GM20431 (cell line): ENCODE data around the gene ANKS3.
"Not testable (repeated sequence)": the region's sequence is repeated elsewhere in the genome, so short reads cannot be mapped to it uniquely, and the experiment has no call there.

Source experiments
- in situ Hi-C: fragments of 300-500 bp; cut with MseI, MboI; formaldehyde crosslinking; loops from one replicate; pipeline ENCODE4 v1.15.0; 2020; ENCODE audit warnings: low sequenced_read_pairs; ENCODE audit not compliant: unreplicated experiment

Gene ANKS3

DNA sequence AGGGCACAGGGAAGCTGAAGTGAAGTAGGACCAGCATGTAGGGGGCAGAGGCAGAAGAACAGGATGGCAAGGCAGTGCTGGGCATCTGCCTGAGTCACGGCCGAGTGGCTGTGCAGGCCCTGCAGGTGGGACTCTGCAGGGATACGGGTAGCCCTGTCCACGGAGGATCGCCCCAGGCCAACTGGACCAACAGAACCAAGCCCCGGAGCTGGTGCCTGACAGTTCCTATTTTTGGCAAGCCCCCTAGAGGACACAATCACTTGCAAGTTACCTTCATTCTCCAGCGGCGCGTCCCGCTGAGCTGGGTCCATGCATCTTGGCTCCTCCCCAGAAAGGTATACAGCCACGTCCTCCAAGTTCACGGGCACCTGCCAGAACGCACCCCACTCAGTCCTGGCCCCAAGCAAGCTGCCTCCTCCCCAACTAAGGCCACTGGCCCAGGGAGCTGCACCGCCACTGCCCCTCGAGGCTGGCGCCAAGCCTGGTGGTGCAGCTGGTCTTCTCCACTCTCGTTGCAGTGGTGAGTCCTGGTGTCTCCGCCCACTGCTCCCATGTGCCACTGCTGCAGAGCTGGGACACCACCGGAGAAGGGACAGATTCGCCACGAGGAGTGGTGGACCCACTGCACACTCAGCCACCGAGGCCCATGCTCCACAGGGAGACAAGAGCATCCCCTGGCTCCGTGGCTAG, 26.3 kb upstream of the ANKS3 start:
- in situ Hi-C loops, result no loop called here

DNA sequence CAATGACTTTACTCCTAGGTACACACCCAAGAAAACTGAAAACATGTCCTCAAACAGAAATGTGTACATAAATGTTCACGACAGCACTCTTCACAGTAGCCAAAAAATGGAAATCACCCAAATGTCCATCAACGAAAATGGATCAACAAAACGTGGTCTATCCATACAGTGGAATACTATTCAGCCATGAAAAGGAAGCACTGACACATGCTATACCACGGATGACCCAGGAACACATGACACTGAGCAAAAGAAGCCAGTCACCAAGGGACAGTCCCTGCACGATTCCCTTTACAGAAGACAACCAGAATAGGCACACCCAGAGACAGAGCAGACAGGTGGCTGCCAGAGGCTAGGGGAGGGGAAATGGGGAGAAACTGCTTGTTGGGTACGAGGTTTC, 21.6 kb upstream of the ANKS3 start:
- in situ Hi-C loops, result no loop called here

DNA sequence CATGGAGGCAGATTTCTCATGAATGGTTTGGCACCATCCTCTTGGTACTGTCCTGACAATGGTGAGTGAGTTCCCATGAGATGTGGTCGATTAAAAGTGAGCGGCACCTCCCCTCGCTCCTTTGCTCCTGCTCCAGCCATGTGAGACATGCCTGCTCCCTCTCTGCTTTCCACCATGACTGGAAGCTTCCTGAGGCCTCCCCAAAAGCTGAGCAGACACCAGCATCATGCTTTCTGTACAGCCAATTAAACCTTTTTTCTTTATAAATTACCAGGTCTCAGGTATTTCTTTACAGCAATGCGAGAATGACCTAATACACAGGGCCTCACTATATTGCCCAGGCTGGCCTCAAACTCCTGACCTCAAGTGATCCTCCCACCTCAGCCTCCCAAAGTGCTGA, 20.8 kb upstream of the ANKS3 start:
- in situ Hi-C loops, result no loop called here

DNA sequence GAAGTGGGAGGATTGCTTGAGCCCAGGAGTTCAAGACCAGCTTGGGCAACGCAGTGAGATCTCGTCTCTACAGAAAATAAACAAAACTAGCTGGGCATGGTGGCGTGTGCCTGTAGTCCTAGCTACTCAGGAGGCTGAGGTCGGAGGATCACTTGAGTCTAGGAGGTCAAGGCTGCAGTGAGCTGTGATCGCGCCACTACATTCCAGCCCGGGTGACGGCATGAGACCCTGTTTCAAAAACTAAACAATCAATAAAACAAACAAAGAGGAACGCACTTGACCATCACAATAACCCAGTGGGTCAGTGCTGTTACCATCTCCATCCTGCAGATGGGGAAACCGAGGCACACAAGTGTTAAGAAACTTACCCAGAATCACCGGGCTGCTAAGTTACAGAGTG, 19.2 kb upstream of the ANKS3 start:
- in situ Hi-C loops, result no loop called here

DNA sequence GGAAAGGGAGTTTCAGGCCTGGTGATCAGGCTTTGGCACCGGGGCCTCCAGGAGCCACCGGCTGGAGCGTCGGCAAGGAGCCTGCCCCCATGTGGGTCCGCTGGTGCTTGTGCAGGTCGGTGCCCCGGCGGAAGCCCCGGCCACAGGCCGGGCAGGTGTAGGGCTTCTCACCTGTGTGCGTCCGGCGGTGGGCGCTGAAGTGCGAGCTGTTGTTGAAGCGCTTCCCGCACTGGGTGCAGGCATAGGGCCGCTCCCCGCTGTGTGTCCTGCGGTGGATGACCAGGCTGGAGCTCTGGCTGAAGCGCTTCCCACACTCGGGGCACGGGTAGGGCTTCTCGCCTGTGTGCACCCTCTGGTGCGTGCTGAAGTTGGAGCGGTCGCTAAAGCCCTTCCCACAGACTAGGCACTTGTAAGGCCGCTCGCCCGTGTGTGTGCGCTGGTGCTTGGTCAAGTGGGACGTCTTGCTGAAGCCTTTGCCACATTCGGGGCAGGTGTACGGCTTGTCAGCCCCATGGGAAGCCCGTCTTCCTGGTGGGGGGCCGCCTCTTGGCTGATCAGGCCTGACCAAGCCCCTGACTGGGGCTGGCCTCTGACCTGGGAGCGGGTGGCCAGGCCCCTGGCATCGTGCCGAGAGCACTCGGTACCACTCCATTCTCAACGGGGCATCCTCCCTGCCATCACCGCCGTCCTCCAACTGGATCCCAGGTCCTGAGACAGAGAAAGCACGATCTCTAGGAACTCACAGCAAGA, 18.5 kb upstream of the ANKS3 start:
- in situ Hi-C loops, result no loop called here

DNA sequence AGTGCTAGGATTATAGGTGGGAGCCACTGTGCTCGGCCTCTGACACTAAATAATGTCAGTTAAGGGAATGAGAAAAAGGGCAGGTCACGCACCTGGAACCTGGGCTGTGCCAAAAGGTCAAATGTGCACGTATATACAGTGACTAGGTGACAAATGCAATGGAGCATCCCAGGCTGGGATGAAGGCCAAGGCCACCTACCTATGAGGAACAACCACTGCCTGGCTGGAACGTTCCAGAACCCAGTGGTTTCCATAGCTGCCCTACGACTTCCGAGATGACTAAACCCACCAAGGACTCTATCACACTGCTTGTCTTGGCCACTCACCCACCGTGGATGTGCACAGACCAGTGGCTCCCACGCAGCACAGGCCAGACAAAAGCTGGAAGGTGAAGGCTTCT, 16.8 kb upstream of the ANKS3 start:
- in situ Hi-C loops, result no loop called here

DNA sequence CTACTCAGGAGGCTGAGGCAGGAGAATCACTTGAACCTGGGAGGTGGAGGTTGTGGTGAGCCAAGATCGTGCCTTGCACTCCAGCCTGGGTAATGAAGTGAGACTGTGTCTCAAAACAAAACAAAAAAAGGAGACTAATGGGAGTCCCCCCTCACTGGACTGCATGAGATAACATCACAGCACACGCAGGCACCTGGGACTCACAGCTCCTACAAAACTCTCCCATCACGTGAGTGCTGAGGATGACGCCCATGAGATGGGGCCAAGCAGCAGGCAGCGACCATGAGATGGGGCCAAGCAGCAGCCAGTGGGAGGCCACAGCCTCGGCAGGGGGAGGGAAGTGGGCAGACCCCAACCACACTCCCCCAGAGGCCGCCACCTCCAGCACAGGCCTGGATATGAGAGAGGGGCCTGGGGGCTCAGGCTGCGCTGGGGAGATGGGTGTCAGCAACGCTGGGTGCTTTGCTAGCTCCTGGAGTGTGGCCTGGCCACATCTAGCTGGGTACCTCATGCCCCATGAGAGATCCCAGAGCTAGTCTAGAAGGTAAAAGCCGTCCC, 15.7 kb upstream of the ANKS3 start:
- in situ Hi-C loops, result no loop called here

DNA sequence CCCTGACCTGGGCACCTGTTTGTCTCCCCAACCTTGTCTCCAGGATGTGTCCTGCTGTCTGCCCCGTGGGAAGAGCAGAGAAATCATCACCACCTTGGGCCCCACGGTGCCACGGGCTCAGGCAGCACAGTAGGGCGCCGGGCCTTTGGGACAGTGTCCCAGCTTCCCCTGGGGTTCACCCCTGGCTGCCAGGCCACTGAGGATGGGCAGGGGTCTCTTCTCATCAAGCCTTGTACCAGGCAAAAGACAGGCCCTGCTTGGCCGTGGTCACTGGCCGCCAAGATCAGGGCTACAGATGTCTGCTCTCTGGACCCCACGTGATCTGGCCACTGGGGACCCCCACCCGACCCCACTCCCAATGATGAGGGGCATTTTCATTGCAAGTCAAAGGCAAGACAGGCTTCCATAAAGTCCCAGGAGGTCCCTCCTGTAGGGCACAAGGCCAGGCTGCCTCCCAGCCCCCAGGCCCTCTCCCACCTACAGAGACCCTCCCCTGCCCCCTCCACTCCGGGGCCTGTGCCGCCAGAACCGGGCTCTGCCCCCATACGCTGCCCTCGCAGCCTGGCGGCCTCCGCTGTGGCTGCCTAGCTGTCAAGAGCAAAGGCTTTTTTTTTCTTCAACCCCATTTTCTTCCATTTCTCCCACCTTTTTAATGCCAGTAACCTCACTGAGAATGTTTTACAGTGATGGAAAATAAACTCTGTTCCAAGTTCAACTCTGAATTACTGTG, 14.8 kb upstream of the ANKS3 start:
- in situ Hi-C loops, result no loop called here

DNA sequence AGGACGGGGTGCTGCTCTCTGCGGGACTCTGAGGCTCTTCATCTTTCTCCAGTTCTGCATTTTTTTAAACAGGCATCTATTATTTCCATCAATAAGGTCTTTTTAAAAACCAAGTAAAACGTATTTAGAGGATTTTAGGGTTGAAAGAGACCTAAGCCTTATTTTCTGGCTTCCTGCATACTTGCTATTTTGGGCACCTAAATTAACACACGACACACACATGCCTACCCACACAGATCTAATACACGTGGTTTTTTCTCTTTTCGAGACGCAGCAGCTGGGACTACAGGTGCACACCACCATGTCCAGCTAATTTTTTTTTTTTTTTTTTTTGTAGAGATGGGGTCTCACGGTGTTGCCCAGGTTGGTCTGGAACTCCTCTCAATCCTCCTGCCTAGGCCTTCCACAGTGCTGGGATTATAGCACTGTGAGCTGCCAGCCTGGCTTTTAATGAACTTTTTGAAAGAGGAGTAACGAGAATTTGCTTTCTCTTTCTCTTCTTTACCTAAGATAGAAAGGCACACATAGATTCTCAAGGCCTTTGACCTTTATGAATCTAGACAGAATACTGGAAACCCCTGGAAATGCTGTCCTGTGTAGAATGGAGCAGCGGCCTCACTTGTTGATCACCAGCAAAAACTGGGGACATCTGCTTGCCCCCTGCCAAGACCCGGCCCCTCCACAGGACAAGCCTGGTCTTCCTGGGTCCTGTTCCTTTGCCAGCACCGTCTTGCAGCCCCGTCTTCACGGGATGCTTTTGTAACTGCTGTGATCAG, 14.0 kb upstream of the ANKS3 start:
- in situ Hi-C loops, result no loop called here

DNA sequence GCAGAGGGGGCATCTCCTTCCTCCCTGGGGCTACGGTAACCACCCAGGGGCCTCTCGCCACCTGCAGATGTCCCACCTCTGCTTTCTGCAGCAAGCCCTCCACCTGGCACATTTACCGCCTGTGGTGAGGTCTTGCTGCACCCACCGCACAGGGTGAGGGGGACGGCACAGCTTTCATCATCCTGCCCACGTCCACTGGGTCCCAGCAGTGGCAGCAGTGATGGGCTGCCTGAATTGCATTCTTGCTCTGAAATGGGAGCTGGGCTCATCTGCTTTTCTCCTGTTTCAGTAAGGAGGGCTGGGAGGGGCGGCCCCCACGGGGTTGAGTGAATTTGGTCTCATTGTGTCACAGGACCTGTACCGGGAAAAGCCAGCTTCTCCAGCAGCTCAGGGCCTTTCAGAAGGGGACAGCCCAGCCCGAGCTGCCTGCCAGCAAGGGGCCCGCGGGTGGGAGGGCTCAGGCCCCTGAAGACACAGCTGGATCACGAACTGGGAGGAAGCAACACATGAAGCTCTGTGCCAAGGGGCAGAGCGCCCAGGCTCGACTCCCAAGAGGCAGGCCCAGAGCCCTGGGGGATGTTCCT, 13.0 kb upstream of the ANKS3 start:
- in situ Hi-C loops, result no loop called here

DNA sequence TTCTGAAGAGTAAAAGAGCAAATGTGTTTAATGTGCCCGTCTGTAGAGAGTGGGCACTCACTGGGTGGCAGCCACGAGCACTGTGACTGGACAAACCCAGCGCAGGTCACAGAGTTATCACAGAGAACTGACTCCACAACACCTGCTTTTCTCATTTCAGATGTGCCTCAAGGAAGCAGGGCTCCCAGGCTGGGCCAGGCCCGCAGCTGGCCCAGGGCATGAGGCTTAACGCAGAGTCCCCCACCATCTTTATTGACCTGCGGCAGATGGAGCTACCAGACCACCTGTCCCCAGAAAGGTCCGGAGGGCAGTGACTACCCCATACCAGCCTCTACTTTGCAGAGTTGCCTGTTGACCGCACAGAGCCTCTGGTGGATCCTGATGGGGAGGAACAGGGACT, 12.1 kb upstream of the ANKS3 start:
- in situ Hi-C loops, result no loop called here

DNA sequence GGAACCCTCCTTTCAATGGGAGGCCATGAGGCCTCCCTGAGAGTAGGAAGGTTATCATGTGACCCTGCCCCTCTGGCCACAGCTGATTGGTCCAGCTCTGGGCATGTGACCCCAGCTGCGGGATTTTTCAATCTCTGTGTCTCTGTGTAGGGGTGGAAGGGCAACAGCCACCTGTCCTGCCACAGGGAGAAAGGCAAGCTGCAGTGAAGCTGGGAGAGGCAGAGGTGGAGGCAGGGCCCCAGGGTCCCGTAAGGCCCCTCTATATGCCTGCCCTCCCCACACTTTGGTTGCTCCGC, 11.2 kb upstream of the ANKS3 start:
- in situ Hi-C loops, result no loop called here

DNA sequence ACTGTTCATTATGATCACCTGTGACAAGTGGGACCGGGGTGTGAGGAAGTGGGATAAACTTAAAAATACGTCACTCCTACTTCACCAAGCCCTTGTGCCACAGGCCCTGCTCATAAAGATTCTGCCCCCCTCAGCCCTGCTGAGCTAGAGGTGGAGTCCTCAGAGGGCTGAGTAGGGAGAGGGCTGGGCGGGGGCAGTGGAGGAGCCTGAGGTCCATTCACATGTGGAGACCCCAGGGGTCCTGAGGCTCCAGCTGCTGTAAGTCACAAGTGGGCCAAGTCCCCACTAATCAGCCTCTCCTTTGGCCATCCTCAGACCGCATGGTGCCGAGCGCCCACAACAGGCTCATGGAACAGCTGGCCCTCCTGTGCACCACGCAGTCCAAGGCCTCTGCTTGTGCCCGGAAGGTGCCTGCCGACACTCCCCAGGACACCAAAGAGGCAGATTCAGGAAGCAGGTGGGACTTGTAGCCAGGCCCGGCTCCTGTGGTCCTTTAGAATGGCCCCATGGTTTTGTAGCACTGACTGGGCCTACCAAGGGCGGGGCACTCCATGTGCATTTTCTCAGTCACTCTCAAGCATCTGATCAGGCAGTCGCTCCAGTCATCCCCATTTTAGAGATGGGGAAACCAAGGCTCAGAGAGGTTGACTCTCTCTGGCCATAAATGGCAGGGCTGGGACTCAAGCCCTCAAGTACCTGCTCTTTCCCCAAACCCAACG, 10.6 kb upstream of the ANKS3 start:
- in situ Hi-C loops, result no loop called here

DNA sequence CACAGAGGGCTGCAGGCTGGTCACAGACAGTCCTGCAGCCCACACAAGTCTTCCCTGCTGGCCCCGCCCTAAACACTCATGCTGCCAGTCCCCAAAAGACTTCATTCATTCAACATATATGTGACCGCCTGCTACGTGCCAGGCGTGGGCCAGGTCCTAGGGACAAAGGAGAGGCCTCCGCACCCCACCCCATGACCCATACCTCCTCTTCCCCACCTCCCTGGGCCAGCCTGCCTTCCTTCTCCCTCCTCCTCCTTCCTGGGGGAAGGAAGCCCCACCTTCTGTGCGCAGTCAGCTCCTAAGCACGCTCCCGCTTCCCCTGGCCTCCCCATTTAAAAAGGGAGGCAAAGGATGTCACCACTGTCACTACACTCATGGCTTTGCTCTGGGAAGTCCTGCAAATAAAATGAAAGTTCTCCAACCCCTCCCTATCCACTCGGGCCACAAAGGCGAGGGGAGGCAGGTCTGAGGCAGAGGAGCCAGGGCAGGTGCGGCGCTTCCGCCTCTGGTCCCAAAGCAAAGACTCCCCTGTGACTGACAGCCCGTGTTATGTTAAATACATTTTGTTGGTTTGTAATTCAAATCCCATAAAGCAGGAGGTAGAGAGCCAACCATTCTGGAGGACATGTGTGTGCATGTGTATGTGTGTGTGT, 9.3 kb upstream of the ANKS3 start:
- in situ Hi-C loops, result no loop called here

DNA sequence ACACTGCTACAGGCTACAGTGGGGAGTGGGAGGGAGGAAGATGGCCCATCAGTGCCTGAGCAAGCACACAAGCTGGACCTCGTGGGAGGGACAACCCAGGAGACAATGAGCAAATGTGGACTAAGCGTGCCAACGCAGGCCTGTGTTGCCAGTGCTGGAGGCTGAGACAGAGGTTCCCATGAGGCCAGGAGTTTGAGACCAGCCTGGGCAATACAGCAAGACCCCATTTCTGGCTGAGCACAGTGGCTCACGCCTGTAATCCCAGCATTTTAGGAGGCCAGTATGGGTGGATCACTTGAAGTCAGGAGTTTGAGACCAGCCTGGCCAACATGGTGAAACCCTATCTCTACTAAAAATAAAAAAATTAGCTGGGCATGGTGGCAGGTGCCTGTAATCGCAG, 4.3 kb upstream of the ANKS3 start:
- in situ Hi-C loops, result not testable (repeated sequence)

DNA sequence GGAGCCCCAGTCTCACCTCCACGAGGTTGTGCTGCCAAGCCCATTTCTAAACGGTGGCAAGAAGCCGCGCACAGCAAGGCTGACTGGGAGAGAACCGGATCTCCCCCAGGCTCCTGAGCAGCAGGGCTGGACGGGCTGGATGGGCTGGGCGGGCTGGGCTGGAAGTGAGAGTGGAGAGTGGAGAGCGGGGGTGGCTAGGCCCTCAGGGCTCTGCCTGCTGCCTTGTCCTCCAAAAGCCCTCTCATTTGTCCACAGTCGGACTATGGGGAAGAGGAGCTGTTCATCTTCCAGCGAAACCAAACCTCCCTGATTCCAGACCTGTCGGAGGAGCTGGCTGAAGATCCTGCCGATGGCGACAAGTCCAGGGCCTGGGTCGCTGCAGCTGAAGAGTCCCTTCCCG, 3.5 kb upstream of the ANKS3 start:
- in situ Hi-C loops, result no loop called here

DNA sequence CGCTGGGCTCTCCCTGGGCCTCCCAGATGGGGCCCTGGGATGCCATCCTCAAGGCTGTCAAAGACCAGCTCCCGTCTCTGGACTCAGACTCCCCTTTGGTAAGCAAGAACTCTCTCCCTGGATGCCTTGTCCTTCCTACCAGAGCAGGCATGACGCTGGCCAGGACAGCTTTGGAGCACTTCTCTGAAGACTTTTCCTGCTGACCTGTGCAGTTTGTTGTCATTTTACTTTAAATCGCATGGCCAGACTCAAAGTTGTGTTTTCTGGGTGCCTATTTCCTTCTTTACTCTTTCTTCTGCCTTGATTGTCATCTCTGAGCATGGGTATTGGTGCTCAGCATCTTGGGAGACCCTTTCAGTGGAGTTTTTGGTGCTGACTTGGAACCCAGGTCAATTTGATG, 2.5 kb upstream of the ANKS3 start:
- in situ Hi-C loops, result no loop called here

DNA sequence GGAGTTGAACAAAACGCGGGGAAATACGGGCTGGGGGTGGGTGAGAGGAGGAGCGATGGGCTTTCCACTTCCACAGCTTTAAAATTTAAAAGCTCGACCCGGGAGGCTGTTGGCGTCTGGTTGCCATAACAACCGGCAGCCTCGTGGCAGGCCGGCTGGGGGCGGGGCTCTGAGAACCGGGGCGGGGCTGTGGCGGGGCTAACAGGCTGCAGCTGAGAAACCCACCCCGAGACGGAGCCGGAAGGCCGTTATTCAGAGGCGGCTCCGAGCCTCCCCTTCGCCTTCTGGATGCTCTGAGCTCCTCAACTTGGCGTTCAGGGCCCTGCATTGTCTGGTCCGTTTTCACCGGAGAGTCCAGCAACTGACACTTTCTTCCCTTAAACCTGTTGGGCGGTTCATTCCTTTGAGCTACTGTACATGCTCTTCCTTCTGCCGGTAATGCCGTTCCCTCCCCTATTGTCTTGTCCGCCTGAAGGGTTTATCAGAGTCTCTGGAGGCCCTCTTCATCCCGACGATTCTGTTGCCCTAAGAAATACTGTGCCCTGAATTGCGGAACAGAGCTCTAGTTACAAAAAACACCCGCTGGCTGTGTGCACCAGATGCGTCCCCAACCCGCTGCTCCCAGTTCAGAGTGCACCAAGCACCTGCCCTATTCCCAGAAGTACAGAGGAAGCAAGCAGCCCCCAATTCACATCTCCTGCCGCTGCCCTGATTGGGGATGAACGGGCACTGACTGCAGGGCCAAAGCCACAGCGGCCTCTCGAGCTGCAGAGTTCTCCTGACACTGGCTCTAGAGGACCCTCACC, 862 bp upstream of the ANKS3 start:
- in situ Hi-C loops, result no loop called here
